GM18909 (cell line): Measurements from ENCODE around the gene TNFSF18.
A peak's percentile ranks its signal among the peaks of the same experiment; 100 is the strongest.

Experiments
- ATAC-seq: cut with Tn5 transposase; IDR thresholded peaks from one replicate; pipeline ENCODE4 v1.9.1; 2021; ENCODE audit warnings: mild to moderate bottlenecking; ENCODE audit not compliant: unreplicated experiment, poor library complexity

Gene TNFSF18

DNA sequence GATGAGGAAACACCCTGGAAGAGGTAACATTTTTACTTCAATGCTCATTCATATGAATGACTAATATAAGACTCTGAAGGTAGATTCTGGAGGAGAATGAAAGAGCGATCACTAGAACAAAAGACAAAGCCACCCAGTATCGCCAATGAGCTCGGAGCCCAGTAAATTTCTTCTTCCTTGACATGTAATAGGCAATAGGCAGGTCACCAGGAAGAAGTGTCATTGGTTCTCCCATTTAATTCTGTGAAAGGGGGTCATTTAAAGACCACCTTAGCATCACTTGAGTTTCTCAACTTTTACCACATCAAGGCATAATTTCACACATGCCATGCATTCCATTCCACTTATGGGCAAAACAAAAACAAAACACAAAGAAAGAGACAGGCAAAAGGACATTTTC lies 7.9 kb downstream of the TNFSF18 start:
- no peak for ATAC-seq

DNA sequence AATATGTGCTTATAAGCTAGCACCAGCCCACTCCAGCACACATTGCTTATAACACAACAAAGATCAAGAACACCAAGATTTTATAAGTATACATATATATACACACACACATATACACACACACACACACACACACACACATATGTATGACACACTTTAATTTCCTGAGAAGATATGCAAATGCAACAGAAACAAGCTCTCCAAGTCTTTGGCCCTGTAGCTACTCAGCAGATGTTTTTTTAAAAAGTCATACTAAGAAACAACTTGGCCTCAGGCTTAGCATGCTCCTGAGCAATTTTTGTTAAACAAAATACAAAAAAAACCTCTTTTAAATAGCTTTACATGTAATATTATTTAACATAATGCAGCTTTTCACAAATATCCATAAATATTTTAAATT lies 11.1 kb downstream of the TNFSF18 start:
- ATAC-seq, result no peak

DNA sequence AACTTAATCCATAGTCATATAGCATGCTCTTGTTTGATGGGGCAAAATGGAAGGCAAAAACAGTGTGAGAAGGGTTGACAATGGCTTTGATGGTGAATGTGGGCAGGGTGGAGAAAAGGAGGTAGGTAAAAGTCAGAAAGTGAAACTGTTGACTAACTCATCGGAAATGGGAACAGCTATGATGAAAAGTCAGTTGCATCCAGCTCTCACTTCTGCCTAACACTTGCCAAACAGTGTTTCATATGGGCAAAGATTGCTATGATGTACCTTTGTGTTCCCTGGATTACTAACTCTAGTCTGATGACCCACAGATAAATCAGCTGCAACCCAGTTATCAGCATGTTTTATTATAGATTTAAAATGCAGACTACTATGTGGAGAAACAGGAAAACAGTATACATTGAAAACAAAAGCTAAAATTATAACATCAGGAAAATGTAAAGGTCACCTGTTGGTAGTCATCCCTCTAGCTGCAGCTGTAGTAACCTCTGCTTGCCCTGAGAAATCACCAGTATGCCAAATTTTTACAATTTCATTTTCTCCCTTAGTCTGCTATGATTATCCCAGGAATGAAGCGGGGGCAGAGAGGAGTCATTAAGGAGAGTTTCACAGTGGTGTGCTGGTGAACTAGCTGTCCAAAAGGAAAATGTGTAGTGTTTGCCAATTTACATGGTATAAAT lies 11.7 kb downstream of the TNFSF18 start:
- ATAC-seq, result no peak

DNA sequence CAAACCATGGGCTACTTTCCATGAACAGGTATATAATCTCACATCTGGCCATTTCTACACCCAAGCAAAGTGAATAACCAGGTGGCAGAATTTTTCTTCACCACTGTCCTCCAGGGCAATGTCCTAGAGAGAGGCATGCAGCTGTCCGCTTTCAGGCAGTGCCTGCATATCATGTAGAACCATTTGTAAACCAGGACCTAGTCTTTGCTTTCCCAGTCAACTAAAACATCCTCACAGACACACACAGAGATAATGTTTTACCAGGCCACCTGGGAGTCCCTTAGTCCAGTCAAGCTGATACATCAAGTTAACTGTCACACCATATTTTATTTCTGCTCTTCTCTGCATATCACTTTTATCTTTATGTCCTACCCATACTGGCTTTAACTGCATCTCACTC lies 26.2 kb downstream of the TNFSF18 start:
- no peak for ATAC-seq

DNA sequence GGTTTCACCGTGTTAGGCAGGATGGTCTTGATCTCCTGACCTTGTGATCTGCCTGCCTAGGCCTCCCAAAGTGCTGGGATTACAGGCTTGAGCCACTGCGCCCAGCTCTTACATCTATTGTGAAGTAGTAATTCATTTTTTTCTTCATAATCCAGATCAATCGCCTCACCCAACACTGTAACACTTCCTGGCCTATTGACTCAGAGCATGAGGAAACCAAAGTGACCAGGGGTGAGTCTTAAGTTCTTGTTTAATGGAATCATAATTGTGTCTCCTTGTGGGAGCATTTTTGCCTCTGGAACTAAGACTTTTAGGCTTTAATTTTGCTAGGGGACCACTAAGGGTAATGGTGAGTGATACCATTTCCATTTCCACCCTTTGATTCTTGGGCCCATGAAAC lies 27.4 kb downstream of the TNFSF18 start:
- ATAC-seq, result no peak

DNA sequence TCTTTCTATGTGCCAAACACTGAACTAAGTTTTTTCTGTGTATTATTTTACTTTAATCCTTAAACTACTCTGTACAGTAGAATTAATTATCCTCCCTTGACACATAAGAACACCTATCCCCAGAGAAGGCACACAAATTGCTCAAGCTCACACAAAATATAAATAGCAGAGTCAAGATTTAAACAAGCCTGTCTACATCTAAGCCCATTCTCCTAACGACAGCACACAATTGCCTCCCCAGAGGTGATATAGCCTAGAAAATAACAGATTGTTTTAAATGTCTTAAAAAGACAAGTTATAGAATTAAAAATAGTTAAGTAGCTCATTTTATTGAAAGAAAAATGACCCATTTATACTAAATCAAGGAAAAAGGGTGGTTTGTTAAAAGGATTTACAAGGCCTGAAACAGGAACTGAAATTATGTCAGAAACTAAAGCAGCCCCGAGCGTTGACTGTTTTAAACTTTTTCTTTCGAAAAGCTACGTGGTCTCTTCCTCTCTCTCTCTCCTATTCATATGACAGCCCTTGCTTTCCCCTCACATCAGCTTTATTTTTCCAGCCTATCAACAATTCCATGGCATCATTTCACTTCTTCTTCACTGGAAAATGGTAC lies 30.5 kb downstream of the TNFSF18 start:
- ATAC-seq, result peak; percentile 90

DNA sequence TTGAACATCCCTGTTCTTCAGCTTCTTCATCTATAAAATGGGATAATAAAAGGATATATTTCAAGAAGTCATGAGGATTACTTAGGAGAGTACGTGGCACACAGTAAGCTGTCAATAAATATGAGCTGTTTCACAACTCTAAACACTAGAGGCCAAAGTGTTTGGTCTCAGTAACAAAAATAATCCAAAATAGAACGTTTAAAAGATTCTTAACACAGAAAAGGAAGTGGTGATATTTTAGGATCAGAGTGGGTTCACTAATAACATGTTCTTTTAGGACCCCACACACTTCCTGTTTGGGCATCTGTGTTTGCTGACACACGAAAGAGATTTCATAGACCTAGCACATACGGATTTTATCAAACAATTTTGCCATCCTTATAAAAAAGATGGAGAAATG lies 32.9 kb downstream of the TNFSF18 start:
- peak; percentile 36 for ATAC-seq

DNA sequence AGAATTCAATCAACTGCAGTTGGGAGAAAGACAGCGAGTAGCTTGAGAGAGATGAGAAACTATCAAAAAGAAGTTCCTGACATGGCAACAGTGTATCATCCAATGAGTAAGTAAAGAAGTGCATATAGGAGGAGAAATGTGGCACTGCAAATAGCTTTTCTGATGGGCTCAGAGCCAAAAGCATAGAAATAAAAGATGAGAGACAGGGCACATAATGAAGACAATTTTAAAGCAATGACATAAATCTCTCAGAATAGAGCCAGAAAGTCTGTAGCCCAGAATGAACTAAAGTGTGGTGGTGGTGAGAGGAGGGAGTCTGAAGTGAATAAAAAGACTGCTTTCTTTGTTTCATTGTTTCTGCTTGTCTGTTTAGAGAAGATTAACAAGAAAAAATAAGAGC lies 34.3 kb downstream of the TNFSF18 start:
- ATAC-seq, result no peak

DNA sequence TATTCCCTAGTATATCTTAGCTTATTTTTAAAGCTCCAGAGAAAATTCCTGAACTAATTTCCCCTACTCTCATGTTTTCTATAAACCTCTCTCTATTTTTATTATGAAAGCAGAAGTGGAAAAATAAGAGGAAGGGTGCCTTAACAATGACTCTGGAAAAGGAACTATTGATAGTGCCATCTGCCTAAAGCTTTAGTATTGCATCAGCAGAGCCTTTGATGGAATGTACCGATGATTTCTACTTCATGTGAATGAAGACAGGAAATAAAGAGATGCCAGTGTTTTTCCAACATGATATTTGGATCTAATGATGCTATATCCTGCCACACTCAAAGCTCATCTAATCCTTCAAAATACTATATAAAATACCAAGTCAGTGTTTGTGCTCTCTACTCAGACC lies 35.1 kb downstream of the TNFSF18 start:
- ATAC-seq, result no peak

DNA sequence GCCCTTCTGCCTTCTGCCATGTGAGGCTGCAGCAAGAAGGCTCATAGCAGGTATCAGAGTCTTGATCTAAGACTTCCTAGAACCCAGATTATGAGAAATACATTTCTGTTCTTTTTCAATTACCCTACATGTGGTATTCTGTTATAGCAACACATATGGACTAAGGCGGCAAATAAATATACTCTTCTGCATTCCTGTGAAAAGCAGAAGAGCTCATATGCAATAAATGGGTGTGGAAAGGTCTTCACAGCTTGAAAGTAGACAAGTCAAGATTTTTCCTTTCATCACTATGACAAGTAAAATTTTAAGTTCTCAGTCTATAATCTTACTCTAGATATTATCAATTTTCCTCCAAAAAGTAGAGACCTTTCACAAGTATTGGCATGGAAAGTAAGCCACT lies 36.6 kb downstream of the TNFSF18 start:
- no peak for ATAC-seq

DNA sequence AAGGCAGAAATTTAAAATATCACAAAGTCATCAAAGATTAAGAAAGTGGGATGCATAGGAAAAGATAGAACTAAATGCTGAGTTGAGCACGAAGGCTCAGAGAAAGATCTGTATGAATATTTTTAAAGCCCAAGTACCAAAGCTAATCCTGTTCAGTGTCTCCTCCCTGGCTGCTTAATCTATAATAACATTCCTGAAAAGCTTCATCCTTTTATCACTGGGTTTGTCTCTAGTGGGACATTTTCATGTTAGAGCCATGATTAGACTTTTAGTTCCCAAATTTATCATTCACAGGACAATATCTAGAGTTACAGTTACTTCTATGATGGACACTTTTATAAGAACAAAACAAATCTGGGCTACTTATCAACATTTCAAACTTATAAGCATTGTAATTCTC lies 38.6 kb downstream of the TNFSF18 start:
- ATAC-seq, result no peak

DNA sequence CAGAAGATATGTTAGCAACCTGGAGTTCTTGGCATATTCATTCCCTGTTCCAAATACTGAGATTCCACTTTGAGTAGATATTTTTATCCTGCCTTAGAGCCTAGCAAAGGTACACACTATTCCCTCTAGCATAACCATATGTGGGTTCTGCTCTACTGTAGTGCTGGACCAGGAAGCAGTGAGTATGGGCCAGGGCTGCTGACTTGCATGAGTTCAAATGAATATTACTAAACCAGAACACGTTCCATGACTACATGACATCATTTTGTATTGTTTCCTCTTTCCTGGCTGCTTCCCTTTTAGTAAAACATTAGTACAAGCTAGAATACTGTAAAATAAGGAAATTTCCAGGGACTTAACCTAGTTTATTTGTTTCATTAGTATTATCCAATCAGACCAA lies 41.1 kb downstream of the TNFSF18 start:
- ATAC-seq, result no peak

DNA sequence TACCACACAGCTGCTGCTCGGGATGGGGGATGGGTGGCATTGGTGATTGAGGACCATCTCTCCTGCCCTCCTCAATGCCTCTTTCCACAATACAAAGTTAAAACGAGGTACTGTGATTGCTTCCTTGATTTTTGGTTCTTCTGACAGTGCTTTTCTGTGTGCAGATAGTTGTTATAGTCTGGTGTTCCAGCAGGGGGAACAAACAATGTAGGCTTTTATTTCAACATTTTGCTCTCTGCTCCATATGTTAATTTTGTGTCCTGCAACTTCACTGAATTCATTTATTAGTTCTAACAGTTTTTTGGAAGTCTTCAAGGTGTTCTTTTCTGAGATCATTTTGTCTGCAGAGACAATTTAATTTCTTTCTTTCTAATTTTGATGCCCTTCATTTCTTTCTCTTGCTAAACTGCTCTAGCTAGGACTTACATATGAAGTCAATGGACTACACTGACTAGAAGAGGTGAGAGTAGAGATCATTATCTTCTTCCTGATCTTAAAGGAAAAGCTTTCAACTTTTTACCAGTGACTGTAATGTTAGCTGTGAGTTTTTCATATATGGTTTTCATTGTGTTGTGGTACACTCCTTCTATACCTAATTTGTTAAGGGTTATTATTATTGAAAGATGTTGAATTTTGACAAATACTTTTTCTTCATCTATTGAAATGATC lies 45.4 kb downstream of the TNFSF18 start:
- ATAC-seq, result no peak

DNA sequence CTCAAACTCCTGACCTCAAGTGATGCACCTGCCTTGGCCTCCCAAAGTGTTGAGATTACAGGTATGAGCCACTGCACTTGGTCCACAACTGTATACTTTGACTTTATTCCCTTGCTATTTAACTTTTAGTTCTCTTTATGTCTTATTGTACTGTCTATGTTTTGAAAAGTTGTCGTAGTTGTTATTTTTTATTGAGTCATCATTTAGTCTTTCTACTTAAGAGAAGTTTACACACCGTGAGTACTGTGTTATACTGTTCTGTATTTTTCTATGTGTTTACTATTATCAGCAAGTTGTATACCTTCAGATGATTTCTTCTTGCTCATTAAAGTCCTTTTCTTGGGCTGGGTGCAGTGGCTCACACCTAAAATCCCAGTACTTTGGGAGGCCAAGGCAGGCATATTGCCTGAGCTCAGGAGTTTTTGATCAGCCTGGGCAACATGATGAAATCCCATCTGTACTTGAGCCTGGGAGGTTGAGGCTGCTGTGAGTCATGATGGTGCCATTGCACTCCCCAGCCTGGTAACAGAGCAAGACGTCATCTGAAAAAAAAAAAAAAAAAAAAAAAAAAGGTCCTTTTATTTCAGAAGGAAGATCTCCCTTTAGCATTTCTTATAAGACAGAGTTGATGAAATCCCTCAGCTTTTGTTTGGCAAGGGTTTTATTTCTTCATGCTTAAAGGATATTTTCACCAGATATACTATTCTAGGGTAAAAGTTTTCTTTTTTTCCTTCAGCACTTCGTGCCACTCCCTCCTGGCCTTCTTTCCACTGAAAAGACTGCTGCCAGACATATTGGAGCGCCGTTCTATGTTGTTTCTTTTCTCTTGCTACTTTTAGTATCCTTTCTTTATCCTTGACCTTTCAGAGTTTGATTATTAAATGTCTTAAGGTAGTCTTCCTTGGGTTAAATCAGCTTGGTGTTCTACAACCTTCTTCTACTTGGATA lies 47.6 kb downstream of the TNFSF18 start:
- no peak for ATAC-seq

DNA sequence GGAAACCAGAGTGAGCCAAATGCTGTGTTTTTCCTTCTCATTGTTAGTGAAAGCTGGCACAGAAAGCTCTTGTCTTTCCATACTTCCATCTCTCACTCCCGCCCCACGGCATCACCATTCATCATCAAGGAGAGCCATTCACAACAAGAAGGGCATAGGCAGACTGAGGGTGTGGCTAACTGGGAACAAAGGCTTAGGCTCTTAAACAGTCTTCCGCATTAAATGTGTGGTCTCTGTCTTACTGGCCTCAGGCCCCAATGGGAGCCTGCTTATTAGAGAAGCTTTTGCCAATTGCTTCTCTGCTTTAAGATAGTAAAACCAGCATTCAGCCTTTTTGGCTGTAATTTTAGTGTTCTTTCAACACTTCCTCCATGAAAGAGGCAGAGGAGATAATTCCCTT lies 51.4 kb downstream of the TNFSF18 start:
- ATAC-seq, result no peak

DNA sequence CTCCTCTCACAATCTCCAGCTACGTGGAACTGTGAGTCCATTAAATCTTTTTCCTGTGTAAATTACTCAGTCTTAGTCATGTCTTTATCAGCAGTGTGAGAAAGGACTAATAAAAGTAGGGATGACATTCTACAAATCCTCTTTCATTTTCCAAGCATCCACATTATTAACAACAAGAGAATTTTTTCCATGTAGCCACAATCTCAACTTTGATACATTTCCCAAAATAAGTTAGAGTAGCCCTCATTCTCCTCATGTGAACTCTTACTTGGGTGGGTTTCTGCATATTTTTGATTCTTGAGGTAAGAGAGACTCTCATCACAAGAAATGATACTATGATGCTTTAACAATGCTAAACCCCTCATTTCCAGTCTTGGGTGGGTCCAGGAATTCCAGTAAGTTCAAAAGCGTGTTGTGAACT lies 52.8 kb downstream of the TNFSF18 start:
- no peak for ATAC-seq

DNA sequence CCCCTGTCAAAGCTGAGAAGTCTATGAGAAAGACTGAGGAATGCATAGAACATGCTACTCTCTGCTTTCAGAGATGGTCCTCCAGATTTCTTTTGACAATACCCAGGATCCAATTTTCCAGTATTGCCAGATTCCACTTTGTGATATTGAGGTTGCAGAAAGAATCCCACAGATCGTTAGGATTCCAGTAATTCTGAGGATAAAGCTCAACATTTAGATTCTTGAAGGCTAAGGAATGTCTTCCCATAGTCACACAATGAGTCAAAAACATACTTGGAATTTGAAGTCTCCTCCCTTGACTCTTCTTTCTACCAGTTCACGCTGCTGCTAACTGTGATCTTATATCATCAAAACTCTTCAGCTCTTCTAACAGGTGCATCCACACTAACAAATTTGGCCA lies 57.1 kb downstream of the TNFSF18 start:
- ATAC-seq, result no peak

DNA sequence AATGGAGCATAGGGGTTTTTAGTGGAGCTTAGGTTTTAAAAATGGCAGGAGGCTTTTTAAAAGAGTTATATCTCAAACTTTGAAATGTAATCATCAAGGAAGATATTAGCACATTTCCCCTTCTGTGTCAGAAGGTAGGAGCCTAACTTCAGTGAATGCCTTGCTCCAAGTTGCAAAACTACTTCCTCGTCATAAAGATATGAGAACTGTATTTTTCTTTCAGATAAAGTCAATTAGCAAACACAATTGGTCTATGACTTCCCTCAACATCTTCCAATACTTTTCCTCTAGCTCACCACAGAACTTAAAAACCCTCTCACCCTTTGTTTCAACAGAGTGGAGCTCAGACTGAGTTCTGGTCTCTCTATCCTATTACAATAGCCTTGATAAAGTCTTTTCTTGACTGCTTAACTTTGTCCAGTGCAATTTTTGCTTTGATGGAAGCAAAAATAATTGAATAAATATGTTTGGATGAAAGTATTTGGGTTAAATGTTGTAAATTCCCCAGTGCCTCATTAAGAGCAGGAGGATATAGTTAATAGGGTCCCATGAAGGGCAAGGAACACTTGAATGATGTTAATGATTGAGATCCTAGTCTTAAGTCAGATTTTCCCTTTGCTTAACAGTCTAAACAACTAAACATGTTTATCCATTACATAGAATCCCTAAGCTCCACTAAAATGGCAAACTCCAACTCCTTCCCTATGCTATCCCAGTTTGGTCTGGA lies 58.9 kb downstream of the TNFSF18 start:
- no peak for ATAC-seq

DNA sequence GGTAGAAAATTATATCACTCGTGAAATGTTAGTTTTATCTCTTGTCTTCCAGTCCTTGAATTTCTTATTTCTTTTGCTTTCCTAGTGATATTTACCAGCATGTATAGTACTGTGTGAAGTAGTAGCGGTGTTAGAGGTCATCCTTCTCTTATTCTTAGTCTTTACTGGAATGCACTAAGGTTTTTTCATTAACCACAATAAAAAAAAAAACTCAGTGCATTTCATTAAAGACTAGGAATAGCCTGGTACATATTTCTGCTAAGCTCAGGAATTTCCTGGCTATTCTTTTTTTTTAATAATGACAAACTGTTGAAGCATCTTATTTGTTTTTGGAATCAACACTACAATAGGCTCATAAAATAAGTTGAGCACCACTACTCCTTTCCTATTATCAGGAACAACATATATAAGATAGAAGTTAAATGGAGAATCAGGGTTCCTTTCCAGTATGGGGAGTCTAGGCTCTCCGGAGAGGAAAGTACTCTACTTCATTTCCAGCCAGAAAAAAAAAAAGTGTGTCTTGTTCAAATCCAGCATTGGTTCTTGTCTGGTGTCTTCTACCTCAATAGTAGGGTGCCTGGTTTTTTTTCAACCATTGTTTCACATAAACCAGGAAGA lies 60.0 kb downstream of the TNFSF18 start:
- no peak for ATAC-seq
